ENCODE measurements around the gene KRT33B.
"Not testable (repeated sequence)": the region's sequence is repeated elsewhere in the genome, so short reads cannot be mapped to it uniquely, and the experiment has no call there.

- TF ChIP-seq CTCF, POLR2AphosphoS5 (IDR thresholded peaks at IDR 0.05): not testable (repeated sequence)
Observed at GRCh38 chr17:41395044-41395443, 25.4 kb upstream of the KRT33B start.
